BE2C (cell line): ENCODE data around the gene SSU72.
"Not testable (repeated sequence)": the region's sequence is repeated elsewhere in the genome, so short reads cannot be mapped to it uniquely, and the experiment has no call there.

ENCODE experiments used
- DNase-seq: peaks from one replicate; pipeline ENCODE4 v3.0.0-alpha.2; 2020
- H3K27me3 ChIP-seq: fragments of 250-450 bp; sonication (Bioruptor Pico); 2 replicates; pipeline ENCODE4 v1.5.1; 2020; ENCODE audit warnings: mild to moderate bottlenecking
- H3K36me3 ChIP-seq: fragments of 250-450 bp; sonication (Bioruptor Pico); 2 replicates; pipeline ENCODE4 v1.5.1; 2020; ENCODE audit warnings: mild to moderate bottlenecking
- H3K4me1 ChIP-seq: fragments of 250-450 bp; sonication (Bioruptor Pico); 2 replicates; pipeline ENCODE4 v1.5.1; 2020
- H3K4me3 ChIP-seq: 2 replicates; pipeline ENCODE4 v1.5.1; 2011; ENCODE audit warnings: low read depth, low read length
- H3K9me3 ChIP-seq: fragments of 250-450 bp; sonication (Bioruptor Pico); 2 replicates; pipeline ENCODE4 v1.5.1; 2020
- CTCF ChIP-seq: IDR thresholded peaks from 2 replicates; pipeline ENCODE4 v1.5.1; 2012; ENCODE audit warnings: mild to moderate bottlenecking, low read depth, low read length

SSU72 gene

DNA sequence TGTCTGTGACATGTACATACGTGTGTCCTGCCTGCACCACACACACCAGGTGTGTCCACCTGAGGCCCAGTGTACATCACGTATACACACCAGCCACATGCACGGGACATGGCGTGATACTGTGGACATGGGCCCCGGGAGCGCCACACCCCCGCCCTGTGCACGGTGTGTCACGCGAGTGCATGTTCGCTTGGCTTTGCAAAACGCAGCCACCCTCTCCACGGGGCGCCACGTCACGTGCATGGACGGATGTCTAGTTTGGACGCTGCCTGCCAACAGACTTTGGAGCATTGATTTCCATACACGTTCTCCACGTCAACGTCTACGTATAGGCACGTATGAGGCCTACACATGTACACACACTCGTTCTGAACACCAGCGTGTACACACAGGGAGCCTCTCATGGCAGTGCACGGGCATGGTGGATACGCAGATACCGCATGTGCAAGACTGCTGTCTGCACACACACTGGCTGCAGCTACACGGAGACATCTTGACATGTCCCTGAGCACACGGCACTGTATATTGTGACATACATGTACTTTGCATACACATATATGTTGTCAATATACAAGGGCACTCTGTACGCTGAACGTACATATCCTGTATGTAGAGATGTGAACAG lies 36.9 kb downstream of the SSU72 start:
- Histone ChIP-seq H3K4me1 (peaks cover 3% of the 10 kb centered on the region; the same call in 1 of the 2 replicates), H3K9me3 (no peaks in the 10 kb centered on the region), H3K36me3 (peaks cover 31% of the 10 kb centered on the region), H3K4me3 (no peak overlapping the region), H3K27me3 (no peaks in the 10 kb centered on the region)
- no peak for TF ChIP-seq CTCF
- no peak for DNase-seq

GRCh38 chr1:1536938-1537546 lies 37.6 kb downstream of the SSU72 start:
- H3K27me3 ChIP-seq: no peaks in the 10 kb centered on the region
- DNase-seq: no peak
- no peak for TF ChIP-seq CTCF
- no peaks in the 10 kb centered on the region for H3K9me3 ChIP-seq
- H3K4me1 ChIP-seq: peaks cover 3% of the 10 kb centered on the region; the same call in 1 of the 2 replicates
- no peak overlapping the region for H3K4me3 ChIP-seq
- peaks cover 27% of the 10 kb centered on the region for H3K36me3 ChIP-seq

DNA sequence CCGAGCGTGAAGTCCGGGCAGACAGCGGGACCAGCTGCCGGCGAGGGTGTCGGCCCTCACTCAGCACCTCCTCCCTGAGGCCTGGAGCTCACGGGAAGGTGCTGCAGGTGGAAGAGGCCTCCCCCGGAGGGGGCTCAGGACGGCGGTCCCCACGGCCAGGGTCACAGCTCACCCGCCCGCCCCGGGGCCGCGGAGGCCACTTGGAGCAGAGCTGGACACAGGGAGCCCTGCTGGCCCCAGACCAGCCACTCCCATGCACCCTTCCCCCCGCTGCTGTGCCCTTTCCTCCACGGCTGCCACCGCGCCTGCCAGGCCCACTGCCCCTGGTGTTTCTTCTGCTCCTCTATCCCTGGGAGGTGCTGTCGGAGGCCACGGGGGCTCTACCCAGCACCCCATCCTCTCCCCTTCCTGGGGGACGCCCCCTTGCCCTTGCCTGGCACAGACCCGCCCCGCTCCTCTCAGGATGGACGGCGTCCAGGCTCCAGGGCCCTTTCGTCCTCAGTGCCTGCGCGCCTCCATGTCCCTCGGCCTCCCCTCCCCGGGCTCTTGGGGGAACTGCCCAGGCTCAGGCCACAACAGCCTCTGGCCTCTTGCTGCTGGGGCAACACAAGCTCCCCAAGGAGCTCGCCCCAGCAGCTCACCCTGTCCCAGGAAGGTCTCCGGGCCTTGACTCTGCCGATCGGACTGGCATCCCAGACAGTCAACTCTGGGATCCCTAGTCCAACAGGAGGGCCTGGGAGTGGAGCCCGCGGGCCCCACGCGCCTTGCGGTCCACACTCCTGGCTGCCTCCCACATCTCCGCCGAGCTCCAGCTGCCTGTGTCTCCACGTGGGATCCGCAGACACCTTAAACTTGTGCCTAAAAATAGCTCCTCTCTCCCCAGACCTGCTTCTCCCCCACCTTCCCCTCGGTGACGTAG lies 38.4 kb downstream of the SSU72 start:
- peaks cover 26% of the 10 kb centered on the region for H3K36me3 ChIP-seq
- H3K9me3 ChIP-seq: no peaks in the 10 kb centered on the region
- H3K4me1 ChIP-seq: peaks cover 3% of the 10 kb centered on the region; the same call in 1 of the 2 replicates
- TF ChIP-seq CTCF: no peak
- DNase-seq: no peak
- H3K27me3 ChIP-seq: no peaks in the 10 kb centered on the region
- H3K4me3 ChIP-seq: no peak overlapping the region

DNA sequence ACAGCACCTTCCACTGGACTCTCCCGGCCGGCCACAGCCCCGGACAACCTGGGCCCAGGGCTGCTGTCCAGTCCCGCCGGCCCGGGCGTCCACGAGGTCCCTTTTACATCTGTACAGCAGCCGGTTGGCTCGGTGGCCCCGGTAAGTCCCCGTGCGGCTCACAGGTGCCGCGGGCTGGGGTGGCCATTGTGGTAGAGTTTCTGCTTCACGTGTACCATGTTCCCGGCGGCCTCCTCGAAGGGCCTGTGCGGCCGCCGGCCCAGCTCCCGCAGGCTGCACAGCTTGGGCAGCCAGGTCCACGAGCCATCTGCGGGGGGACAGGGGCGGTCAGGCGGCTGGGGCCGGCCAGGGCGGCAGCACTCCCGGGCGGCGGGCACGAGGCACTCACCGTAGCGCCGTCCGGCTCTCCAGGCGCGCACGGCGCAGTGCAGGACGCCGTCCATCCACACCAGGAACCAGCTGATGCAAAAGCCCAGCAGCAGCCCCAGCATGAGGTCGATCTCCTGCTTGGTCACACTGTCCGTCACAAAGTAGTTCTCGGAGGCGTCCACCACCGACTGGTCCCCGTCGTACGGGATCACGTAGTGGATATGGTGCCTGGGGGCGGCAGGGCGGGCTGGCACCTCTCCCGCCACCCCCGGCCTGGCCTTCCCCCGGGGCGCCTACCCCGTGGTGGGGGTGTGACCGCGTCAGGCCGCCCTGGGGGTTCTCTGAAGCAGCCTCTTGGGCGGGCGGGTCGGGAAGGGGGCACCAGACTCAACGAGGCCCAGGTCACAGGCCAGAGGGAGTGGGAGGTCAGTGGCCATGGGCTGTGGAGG lies 39.3 kb downstream of the SSU72 start:
- DNase-seq: no peak
- H3K36me3 ChIP-seq: peaks cover 25% of the 10 kb centered on the region
- no peak for TF ChIP-seq CTCF
- no peaks in the 10 kb centered on the region; the same call in 1 of the 2 replicates for H3K9me3 ChIP-seq
- no peaks in the 10 kb centered on the region for H3K4me1 ChIP-seq
- H3K4me3 ChIP-seq: no peak overlapping the region
- H3K27me3 ChIP-seq: no peaks in the 10 kb centered on the region

GRCh38 chr1:1534401-1535154 lies 40.1 kb downstream of the SSU72 start:
- no peaks in the 10 kb centered on the region; the same call in 1 of the 2 replicates for H3K9me3 ChIP-seq
- TF ChIP-seq CTCF: no peak
- no peaks in the 10 kb centered on the region for H3K27me3 ChIP-seq
- peaks cover 28% of the 10 kb centered on the region for H3K36me3 ChIP-seq
- no peak overlapping the region for H3K4me3 ChIP-seq
- H3K4me1 ChIP-seq: no peaks in the 10 kb centered on the region
- DNase-seq: no peak

GRCh38 chr1:1533894-1534291 lies 40.8 kb downstream of the SSU72 start:
- H3K9me3 ChIP-seq, H3K27me3 ChIP-seq, H3K4me3 ChIP-seq, H3K4me1 ChIP-seq, DNase-seq: not testable (repeated sequence)
- peaks cover 35% of the 10 kb centered on the region for H3K36me3 ChIP-seq

DNA sequence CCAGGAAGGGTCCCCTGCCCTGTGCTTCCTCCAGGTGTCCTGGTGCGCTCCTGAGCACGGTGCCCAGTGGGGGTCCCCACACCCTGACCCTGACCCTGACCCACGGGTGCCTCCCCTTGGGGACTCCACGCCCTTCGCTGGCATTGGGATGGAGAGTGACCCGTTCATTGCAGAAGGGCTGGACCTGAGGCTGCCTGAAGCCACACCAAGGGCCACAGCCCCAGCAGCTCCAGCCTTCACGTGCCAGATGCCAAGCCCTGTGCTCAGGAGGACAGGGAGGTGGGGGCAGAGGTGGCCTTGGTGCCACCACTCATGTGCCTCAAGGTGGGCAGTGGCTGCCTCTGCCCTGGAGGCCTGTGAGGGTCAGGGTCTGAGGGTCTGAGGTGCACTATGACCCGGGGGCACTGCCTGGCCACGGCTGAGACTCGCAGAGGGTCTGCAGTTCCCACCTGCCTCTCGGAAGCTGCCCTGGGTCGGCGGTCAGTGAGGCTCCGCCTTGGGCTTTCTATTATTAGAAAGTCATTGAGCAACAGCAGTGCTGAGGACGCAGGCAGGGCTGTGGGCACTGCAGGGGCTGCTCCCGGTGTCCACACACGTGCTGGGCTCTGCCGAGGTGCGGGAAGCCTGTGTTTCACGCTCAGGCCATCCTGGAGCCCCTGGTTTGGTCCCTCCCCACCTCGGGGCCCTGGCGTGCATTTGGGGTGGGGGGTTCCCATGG lies 41.3 kb downstream of the SSU72 start:
- H3K4me1 ChIP-seq, H3K27me3 ChIP-seq, H3K9me3 ChIP-seq, DNase-seq, H3K4me3 ChIP-seq: not testable (repeated sequence)
- H3K36me3 ChIP-seq: peaks cover 37% of the 10 kb centered on the region
